T-helper 2 cell treated with Interferon-gamma antibody and Interleukin-4, amounts not matched to agents 100 ng/mL and 5 ng/mL, for 36 hours (primary cell): ENCODE results near the gene OTOP3. TPM values are rescaled to one million over a fixed set of nuclear protein-coding genes. Genes with fewer than 3 reads are reported as not detected.

Source experiments
- intact Hi-C: fragments of 100-400 bp; cut with micrococcal nuclease; formaldehyde crosslinking; loops from one replicate; pipeline ENCODE4 v1.15.1; 2023
- total RNA-seq: library from RNA; stranded (reverse); gene quantifications from 2 replicates; pipeline ENCODE4 v1.2.3, GENCODE V29; 2022

Gene OTOP3
- total RNA-seq, 1 donor from 2014 or later = not detected

- intact Hi-C loops = no loop called here
Observed at GRCh38 chr17:74981318-74981978, 45.8 kb downstream of the OTOP3 start.

GRCh38 chr17:74981979-74982662 lies 46.4 kb downstream of the OTOP3 start:
- intact Hi-C loops = loop anchor here (1.0 kb wide), 1 partner anchor 109 kb away; no protein-coding TSS in a partner anchor

- intact Hi-C loops = loop anchor here (1.0 kb wide), 1 partner anchor 109 kb away; no protein-coding TSS in a partner anchor
Observed at GRCh38 chr17:74982663-74983313, 47.1 kb downstream of the OTOP3 start.

GRCh38 chr17:74986206-74986576 lies 50.5 kb downstream of the OTOP3 start:
- intact Hi-C loops = loop anchor here (2.0 kb wide), 2 partner anchors 27 to 49 kb away; partner anchors contain the start of gene MRPL58

GRCh38 chr17:74987418-74987908 lies 51.8 kb downstream of the OTOP3 start, which contains the start of gene CDR2L:
Gene CDR2L (plus strand): TSS chr17:74987632. CDS start chr17:74988044, 412 bp downstream.
- intact Hi-C loops = loop anchor here (2.0 kb wide), 2 partner anchors 25 to 47 kb away; partner anchors contain the start of gene MRPL58

- intact Hi-C loops = loop anchor here (2.0 kb wide), 2 partner anchors 25 to 47 kb away; partner anchors contain the start of gene MRPL58
Observed at GRCh38 chr17:74987909-74988711, 52.4 kb downstream of the OTOP3 start.

GRCh38 chr17:74990581-74991105 lies 54.9 kb downstream of the OTOP3 start:
- intact Hi-C loops = no loop called here

- intact Hi-C loops = no loop called here
Observed at GRCh38 chr17:74992223-74992622, 56.5 kb downstream of the OTOP3 start.

GRCh38 chr17:74994440-74994839 lies 58.7 kb downstream of the OTOP3 start:
- intact Hi-C loops = no loop called here

GRCh38 chr17:74995847-74996246 lies 60.1 kb downstream of the OTOP3 start:
- intact Hi-C loops = no loop called here

- intact Hi-C loops = no loop called here
Observed at GRCh38 chr17:74998783-74999182, 63.1 kb downstream of the OTOP3 start.

GRCh38 chr17:74999523-74999922 lies 63.8 kb downstream of the OTOP3 start:
- intact Hi-C loops = no loop called here

Other genes with a start within 250 kb of the OTOP3 start
- gene CD300LF, start 223.0 kb upstream of the OTOP3 start, total RNA-seq = not detected in 2 replicates
- gene RAB37, start 198.6 kb upstream of the OTOP3 start, total RNA-seq = 91.3 and 93.8 TPM in 2 replicates
- 289 and 299 TPM in 2 replicates for gene NHERF1, start 187.3 kb upstream of the OTOP3 start, total RNA-seq
- 32.9 and 37.3 TPM in 2 replicates for gene NAT9, start 159.6 kb upstream of the OTOP3 start, total RNA-seq
- 0.11 and 0.20 TPM in 2 replicates for gene GRIN2C, start 76.0 kb upstream of the OTOP3 start, total RNA-seq
- 32.2 and 33.0 TPM in 2 replicates for gene FDXR, start 62.9 kb upstream of the OTOP3 start, total RNA-seq
- not detected in 2 replicates for gene FADS6, start 42.3 kb upstream of the OTOP3 start, total RNA-seq
- gene USH1G, start 12.6 kb upstream of the OTOP3 start, total RNA-seq = not detected in 2 replicates
- not detected in 2 replicates for gene OTOP2, start 11.6 kb upstream of the OTOP3 start, total RNA-seq
- 0.34 and 0.59 TPM in 2 replicates for gene HID1, start 36.9 kb downstream of the OTOP3 start, total RNA-seq
- 0.64 and 0.73 TPM in 2 replicates for gene CDR2L, start 51.7 kb downstream of the OTOP3 start, total RNA-seq
- 52.9 and 55.5 TPM in 2 replicates for gene MRPL58, start 76.8 kb downstream of the OTOP3 start, total RNA-seq
- 203 and 208 TPM in 2 replicates for gene ATP5PD, start 111.1 kb downstream of the OTOP3 start, total RNA-seq
- 17.2 and 17.5 TPM in 2 replicates for gene KCTD2, start 111.3 kb downstream of the OTOP3 start, total RNA-seq
- 6.3 and 8.7 TPM in 2 replicates for gene SLC16A5, start 152.1 kb downstream of the OTOP3 start, total RNA-seq
- 15.7 and 16.3 TPM in 2 replicates for gene ARMC7, start 174.1 kb downstream of the OTOP3 start, total RNA-seq
- 55.2 and 61.0 TPM in 2 replicates for gene NT5C, start 195.8 kb downstream of the OTOP3 start, total RNA-seq
- 252 and 259 TPM in 2 replicates for gene JPT1, start 218.6 kb downstream of the OTOP3 start, total RNA-seq
- 545 and 551 TPM in 2 replicates for gene SUMO2, start 247.1 kb downstream of the OTOP3 start, total RNA-seq